Effector CD4-positive, alpha-beta T cell (primary cell): ENCODE measurements around the gene DNAAF2.
"Not testable (repeated sequence)": the region's sequence is repeated elsewhere in the genome, so short reads cannot be mapped to it uniquely, and the experiment has no call there.

Source experiments
- DNase-seq: peaks from one replicate; pipeline ENCODE4 v3.0.0-alpha.2; 2020

Gene DNAAF2

DNA sequence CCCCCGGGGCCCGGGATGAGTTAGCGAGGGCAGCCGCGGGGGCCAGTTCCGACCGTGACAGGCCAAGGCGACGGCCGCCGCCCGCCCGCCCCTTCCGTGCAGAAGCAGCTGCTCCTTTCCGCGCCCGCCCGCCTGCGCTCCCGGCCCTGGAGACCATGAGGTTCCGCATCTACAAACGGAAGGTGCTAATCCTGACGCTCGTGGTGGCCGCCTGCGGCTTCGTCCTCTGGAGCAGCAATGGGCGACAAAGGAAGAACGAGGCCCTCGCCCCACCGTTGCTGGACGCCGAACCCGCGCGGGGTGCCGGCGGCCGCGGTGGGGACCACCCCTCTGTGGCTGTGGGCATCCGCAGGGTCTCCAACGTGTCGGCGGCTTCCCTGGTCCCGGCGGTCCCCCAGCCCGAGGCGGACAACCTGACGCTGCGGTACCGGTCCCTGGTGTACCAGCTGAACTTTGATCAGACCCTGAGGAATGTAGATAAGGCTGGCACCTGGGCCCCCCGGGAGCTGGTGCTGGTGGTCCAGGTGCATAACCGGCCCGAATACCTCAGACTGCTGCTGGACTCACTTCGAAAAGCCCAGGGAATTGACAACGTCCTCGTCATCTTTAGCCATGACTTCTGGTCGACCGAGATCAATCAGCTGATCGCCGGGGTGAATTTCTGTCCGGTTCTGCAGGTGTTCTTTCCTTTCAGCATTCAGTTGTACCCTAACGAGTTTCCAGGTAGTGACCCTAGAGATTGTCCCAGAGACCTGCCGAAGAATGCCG, 13.7 kb downstream of the DNAAF2 start:
- peak; percentile 42 for DNase-seq

GRCh38 chr14:49620182-49621113, 14.6 kb downstream of the DNAAF2 start, which contains the start of the genes MGAT2 and RPL36AL:
Gene MGAT2, plus strand, starts transcription at chr14:49620799. Its CDS starts 470 bp downstream, at chr14:49621269.
Gene RPL36AL, minus strand, starts transcription at chr14:49620626. Its CDS starts 1,522 bp downstream, at chr14:49619104.
- DNase-seq, result peak; percentile 92

DNA sequence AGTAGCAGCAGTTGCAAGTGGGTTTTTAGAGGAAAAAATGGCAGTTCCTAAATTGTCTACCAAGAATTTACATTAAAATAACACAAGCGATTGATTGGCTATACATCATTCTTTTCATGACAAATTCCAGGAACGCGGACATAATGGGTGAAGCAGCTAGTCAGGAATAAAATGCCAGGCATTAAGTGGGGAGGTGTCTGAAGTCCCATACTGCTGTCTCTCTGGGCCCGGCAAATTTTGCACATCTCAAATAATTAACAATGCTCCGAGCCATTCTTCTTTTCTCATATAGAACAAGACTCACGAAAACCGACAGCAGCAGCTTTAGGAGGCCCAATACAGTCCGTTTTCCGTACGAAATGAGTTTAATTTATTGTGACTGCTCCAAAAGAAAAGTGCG, 15.3 kb downstream of the DNAAF2 start:
- DNase-seq, result no peak

DNA sequence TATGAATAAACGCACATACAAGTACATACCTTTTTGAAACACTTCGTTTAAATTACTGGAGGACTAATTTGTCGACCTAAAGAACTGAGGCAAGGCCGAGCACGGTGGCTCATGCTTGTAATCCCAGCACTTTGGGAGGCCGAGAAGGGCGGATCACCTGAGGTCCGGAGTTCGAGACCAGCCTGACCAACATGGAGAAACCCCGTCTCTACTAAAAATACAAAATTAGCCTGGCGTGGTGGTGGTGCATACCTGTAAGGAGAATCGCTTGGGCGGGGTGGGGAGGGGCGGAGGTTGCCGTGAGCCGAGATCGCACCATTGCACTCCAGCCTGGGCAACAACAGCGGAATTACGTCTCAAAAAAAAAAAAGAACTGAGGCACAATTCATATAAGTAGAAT, 15.8 kb downstream of the DNAAF2 start:
- not testable (repeated sequence) for DNase-seq

DNA sequence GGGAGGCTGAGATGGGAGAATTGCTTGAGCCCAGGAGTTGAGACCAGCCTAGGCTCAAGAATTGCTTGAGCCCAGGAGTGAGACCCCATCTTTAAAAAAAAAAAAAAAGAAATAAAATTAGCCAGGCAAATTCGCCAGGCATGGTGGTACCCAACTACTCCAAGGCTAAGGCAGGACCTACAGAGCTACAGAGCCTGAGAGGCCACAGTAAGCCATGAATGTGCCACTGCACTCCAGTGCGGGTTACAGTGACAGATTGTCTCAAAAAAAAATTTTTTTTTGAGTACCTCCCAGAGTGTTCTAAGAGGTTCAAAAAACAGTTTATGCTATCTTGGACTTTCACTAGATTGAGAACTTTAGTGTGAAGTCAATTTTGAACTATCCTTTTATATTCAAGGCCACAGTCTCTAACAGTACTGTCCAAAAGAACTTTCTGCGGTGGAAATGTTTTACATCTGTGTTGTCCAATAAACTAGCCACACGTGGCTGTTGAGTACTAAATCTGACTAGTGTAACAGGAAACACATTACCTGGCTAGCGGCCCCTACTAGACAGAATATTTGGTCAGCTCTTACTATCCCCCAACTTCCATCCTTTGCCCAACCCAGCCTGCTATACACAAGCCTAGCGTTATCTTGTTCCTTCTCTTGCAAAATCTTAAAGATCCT, 17.1 kb downstream of the DNAAF2 start:
- DNase-seq, result no peak

DNA sequence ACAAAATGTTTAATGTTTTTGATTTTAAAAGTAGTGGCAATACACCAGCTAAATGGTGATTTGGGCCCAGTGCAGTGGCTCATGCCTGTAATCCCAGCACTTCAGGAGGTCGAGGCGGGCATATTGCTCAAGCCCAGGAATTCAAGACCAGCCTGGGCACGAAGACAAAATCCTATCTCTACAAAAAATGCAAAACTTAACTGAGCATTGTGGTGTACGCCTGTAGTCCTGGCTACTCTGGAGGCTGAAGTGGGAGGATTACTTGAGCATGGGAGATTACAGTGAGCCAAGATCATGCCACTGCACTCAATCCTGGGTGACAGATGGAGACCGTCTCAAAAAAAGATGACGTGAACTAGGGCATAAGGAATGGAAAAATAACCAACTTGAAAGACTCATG, 19.3 kb downstream of the DNAAF2 start:
- DNase-seq, result no peak

GRCh38 chr14:49614196-49614595, 20.8 kb downstream of the DNAAF2 start:
- DNase-seq, result no peak

DNA sequence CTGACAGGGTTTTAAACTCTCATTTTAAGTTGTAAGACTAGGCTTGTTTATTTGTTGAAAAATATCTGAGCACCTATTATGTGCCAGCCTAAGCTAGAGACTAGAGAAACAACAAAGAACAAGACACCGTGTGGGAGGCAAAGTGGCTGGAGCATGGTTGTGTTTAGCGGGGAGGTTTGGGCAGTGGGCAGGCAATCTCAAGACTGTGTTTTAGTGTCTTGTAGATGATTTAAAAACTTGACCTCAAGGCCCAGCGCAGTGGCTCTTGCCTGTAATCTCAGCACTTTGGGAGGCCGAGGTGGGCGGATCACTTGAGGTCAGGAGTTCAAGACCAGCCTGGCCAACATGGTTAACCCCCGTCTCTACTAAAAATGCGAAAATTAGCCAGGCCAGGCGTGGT, 22.4 kb downstream of the DNAAF2 start:
- DNase-seq, result no peak

DNA sequence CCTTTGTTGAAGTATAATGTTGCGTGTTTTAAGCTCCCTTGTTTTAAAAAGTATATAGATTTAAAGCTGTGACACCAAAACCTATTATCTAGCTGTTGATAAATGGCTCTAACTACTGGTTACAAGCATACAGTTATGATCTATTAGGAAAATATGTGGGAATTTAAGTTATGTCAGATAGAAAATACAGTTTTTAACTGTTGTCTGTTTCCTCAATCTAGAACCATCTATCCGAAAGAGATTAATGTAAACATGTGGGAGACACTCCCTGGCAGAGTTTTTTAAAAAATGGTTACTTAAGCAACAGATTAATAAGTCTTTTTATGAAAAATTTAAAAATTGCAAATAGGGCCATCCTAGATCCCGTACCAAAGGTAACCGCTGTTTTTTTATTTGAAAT, 22.8 kb downstream of the DNAAF2 start:
- DNase-seq, result no peak

DNA sequence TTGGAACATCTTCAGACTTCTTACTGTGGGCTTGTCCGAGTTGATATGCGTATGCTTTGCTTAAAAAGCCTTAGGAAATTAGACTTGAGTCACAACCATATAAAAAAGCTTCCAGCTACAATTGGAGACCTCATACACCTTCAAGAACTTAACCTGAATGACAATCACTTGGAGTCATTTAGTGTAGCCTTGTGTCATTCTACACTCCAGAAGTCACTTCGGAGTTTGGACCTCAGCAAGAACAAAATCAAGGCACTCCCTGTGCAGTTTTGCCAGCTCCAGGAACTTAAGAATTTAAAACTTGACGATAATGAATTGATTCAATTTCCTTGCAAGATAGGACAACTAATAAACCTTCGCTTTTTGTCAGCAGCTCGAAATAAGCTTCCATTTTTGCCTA, 27.5 kb downstream of the DNAAF2 start:
- no peak for DNase-seq

- peak; percentile 75 for DNase-seq
These were observed 36.4 kb downstream of the DNAAF2 start, which contains the start of gene LRR1 for GRCh38 chr14:49598485-49599300. Gene LRR1, plus strand, starts transcription at chr14:49598940. Its CDS starts 81 bp downstream, at chr14:49599021.

DNA sequence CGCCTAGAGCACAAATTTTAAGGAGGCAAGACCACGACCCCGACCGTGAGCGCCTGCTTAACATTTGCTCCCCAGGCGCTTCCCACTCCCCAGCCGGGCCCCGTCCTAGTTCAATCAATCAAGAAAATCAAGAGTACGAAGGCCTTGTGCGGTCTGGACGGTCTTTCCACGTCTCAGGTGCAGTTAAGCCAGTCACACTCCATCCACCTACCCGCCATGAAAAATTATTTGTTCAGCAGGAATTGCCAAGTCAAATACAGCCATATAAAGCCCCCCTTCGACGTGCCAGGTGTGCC, 36.9 kb downstream of the DNAAF2 start:
- no peak for DNase-seq

DNA sequence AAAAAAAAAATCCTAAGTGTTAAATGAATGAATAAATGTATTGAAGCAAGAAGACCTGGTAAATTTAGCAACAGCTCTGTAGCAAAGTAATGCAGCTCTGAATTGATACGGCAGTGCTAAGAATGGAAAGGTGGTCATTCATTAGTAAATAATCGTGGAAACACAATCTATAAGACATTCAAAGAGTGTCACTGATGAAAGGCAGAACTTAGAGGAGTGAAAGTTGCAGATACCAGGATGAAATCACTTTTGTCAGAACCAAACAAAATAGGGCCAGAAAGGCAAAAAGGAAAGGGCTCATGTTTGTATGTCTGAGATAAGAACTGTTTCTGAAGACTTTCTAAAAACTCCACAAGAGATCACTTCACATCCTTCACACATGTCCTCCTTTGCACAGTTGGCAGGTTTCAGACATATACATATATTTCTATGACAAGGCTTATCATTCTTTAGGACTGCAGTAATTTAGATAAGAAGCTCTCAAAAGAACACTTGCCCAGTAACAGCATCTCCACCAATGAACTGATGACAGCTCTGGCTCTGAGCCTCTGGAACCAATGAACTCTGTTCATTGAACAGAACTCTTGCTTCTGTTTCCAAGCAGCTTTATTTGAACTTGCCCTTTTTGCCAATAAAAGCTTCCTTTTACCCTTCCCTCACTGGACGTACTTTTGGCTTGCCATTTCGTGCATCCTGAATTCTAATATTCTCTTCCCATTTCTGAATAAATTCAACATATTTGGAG, 40.5 kb downstream of the DNAAF2 start:
- no peak for DNase-seq

DNA sequence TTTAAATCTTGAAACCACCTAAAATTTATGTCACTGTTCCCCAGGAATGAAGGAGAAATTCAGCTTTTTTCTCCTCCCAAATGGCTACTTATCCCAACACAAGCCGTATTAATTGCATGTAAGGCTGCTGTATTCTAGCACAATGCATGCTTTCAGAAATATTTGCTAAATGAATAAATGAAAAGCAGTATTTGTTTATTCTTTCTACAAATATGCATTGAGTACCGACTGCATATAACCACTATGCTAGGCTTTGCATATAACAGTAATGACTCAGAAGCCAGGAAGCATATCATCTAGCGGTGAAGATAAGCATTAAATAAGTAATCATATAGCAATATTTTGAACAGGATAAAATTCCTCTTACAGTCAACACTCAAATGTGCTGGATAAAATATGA, 42.0 kb downstream of the DNAAF2 start:
- DNase-seq, result no peak

GRCh38 chr14:49589387-49589786, 45.7 kb downstream of the DNAAF2 start:
- no peak for DNase-seq

- no peak for DNase-seq
These were observed 48.2 kb downstream of the DNAAF2 start for GRCh38 chr14:49586673-49587460.

- peak; percentile 96 for DNase-seq
These were observed 49.0 kb downstream of the DNAAF2 start, which contains the start of gene RPS29 for GRCh38 chr14:49585803-49586672. Gene RPS29, minus strand, starts transcription at chr14:49586380. Its CDS starts 34 bp downstream, at chr14:49586346.

DNA sequence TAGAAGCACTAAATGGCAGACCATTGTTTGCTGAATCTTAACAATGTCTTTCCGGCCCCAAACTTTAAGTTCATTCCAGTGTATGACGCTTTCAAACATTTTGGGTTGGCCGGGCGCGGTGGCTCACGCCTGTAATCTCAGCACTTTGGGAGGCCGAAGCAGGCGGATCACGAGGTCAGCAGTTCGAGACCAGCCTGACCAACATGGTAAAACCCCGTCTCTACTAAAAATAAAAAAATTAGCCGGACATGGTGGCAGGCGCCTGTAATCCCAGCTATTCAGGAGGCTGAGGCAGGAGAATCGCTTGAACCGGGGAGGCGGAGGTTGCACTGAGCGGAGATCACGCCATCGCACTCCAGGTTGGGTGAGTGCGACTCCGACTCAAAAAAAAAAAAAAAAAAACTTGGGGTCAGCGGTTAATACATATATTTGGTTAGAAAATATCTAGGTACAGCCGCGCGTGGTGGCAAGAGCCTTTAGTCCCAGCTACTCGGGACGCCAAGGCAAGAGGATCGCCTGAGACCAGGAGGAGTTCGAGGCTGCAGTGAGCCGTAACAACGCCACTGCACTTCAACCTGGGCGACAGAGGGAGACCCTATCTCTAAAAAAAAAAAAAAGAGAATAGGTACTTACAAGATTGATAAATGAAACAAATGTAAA, 49.9 kb downstream of the DNAAF2 start:
- DNase-seq, result not testable (repeated sequence)

DNA sequence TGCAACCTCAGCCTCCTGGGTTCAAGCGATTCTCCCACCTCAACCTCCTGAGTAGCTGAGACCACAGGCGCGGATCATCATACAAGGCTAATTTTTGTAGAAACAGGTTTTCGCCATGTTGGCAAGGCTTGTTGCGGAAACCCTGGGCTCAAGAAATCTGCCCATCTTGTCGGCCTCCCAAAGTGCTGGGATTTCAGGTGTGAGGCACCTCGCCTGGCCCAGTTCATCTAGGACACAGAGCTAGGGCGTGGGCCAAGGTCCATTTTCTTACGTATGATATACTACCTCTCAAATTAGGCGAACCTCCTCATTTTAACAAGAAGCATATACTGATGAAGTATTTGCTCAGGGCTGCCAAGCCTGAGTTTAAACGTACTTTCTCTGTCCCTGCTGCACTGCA, 51.0 kb downstream of the DNAAF2 start:
- no peak for DNase-seq
